ENCODE data around the gene OR10V1. TPM values are rescaled to one million over a fixed set of nuclear protein-coding genes. Genes with fewer than 3 reads are reported as not detected.

OR10V1 gene
- total and polyA plus RNA-seq, 9 of the 15 experiments (the other 6 are each of a cell fraction or from before 2014, with no cell fraction given): not detected

- TF ChIP-seq, protein P1, sequence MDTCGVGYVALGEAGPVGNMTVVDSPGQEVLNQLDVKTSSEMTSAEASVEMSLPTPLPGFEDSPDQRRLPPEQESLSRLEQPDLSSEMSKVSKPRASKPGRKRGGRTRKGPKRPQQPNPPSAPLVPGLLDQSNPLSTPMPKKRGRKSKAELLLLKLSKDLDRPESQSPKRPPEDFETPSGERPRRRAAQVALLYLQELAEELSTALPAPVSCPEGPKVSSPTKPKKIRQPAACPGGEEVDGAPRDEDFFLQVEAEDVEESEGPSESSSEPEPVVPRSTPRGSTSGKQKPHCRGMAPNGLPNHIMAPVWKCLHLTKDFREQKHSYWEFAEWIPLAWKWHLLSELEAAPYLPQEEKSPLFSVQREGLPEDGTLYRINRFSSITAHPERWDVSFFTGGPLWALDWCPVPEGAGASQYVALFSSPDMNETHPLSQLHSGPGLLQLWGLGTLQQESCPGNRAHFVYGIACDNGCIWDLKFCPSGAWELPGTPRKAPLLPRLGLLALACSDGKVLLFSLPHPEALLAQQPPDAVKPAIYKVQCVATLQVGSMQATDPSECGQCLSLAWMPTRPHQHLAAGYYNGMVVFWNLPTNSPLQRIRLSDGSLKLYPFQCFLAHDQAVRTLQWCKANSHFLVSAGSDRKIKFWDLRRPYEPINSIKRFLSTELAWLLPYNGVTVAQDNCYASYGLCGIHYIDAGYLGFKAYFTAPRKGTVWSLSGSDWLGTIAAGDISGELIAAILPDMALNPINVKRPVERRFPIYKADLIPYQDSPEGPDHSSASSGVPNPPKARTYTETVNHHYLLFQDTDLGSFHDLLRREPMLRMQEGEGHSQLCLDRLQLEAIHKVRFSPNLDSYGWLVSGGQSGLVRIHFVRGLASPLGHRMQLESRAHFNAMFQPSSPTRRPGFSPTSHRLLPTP (IDR thresholded peaks at IDR 0.05; ENCODE audit: borderline replicate concordance, extremely low read depth, insufficient read length): no peak
- TF ChIP-seq RAD51 (IDR thresholded peaks at IDR 0.05; ENCODE audit: borderline replicate concordance, low read depth): no peak
- TF ChIP-seq GABPA (tag; conservative IDR thresholded peaks at IDR 0.05; ENCODE audit: low read depth): peak; percentile 90
- peak in 1 of 2 experiments; percentile 21; a peak in 1 of 4 replicates for TF ChIP-seq TEAD1 (CRISPR knock-in tag; IDR thresholded peaks at IDR 0.05)
- TF ChIP-seq MXI1 (IDR thresholded peaks at IDR 0.05; ENCODE audit: low read depth, low read length): no peak
These were observed 45.3 kb downstream of the OR10V1 start (continued) for GRCh38 chr11:59668188-59668949.

GRCh38 chr11:59667812-59668187, 45.8 kb downstream of the OR10V1 start:
- H3K9me1 ChIP-seq (ENCODE audit: control insufficient read depth, insufficient read depth, low read length): no peaks in the 10 kb centered on the region
- H3K27me3 ChIP-seq (ENCODE audit: control insufficient read depth in 2 of 2, insufficient read depth in 2 of 2, low read length in 2 of 2): no peaks in the 10 kb centered on the region
- 0% methylated on average over 3 of the region's 3 CpGs for WGBS (ENCODE audit: insufficient coverage, low coverage, missing lambda C conversion rate)
- ChIA-PET CTCF (ENCODE audit: low intra/inter-chr PET ratio) (no interaction called here), POLR2A (interaction anchor here (1.8 kb wide), 1 partner anchor 9 kb away, joined by 4 read pairs; no protein-coding TSS in a partner anchor)
- no peaks in the 10 kb centered on the region for H4K20me1 ChIP-seq (replicated peaks; ENCODE audit: control insufficient read depth, insufficient read depth, low read length)
- FAIRE-seq (no peak), ATAC-seq (no peak), DNase-seq (ENCODE audit: extremely low read depth in 1 of 4, low spot score in 3 of 4) (no peak)
- H3K9me3 ChIP-seq (replicated peaks; ENCODE audit: control insufficient read depth, insufficient read depth, low read depth, low read length): no peaks in the 10 kb centered on the region
- peak overlapping the region; percentile 92 for H3K27ac ChIP-seq (ENCODE audit: extremely low read depth, low read depth, low read length)
- TF ChIP-seq E2F8 (IDR thresholded peaks at IDR 0.05; ENCODE audit: low read depth, partially characterized antibody) (no peak), NR2C1 (IDR thresholded peaks at IDR 0.05) (no peak), NR2C1 (tag; IDR thresholded peaks at IDR 0.05) (peak; percentile 30; the same call in 1 of the 2 replicates)
- in situ Hi-C loops (cut with MboI): no loop called here
- H3K9ac ChIP-seq (ENCODE audit: insufficient read depth in 1 of 2, low read depth in 2 of 2, low read length in 2 of 2): peak overlapping the region; percentile 77 to 96
- intact Hi-C loops (cut with micrococcal nuclease): loop anchor here (2.0 to 5.0 kb wide), 3 partner anchors 51 to 135 kb away; no protein-coding TSS in a partner anchor
- H3K79me2 ChIP-seq (ENCODE audit: control insufficient read depth, insufficient read depth, low read length): peaks cover 49% of the 10 kb centered on the region
- BruUV-seq (replicated peaks): TSS peak; percentile 46
- peak overlapping the region; percentile 94 for H3K4me2 ChIP-seq (ENCODE audit: insufficient read depth, low read length)
- peak overlapping the region; percentile 82 for H3K4me3 ChIP-seq
- no peak overlapping the region for H2AFZ ChIP-seq (ENCODE audit: low read depth, low read length)
- peaks cover 46% of the 10 kb centered on the region for H3K36me3 ChIP-seq (ENCODE audit: control insufficient read depth, insufficient read depth, low read length)
- peaks cover 11 to 14% of the 10 kb centered on the region in 2 experiments; a peak in 3 of 5 replicates for H3K4me1 ChIP-seq (replicated peaks in 1 of 2; ENCODE audit: control insufficient read depth in 2 of 2, insufficient read depth in 2 of 2, low read length in 2 of 2)
